Uterus (tissue), 2 donors: Measurements from ENCODE around the gene GDF7.

Experiments
- POLR2A ChIP-seq, 2 donors: fragments of 450-650 bp; IDR thresholded peaks; one replicate each; pipeline ENCODE4 v1.6.1; 2016; ENCODE audit warnings: antibody characterized with exemption in 2 of 2, mild to moderate bottlenecking in 1 of 2, moderate library complexity in 1 of 2
- TF ChIP-seq, protein P1 (sequence below), 4 experiments: fragments of 200-600 bp in 2 of 4; fragments of 450-650 bp in 2 of 4; sonication (generic) in 2 of 4; IDR thresholded peaks; one replicate each; pipeline ENCODE4 v1.5.1; 2016 to 2019; ENCODE audit warnings: antibody characterized with exemption in 4 of 4, mild to moderate bottlenecking in 2 of 4, moderate library complexity in 1 of 4

DNA sequence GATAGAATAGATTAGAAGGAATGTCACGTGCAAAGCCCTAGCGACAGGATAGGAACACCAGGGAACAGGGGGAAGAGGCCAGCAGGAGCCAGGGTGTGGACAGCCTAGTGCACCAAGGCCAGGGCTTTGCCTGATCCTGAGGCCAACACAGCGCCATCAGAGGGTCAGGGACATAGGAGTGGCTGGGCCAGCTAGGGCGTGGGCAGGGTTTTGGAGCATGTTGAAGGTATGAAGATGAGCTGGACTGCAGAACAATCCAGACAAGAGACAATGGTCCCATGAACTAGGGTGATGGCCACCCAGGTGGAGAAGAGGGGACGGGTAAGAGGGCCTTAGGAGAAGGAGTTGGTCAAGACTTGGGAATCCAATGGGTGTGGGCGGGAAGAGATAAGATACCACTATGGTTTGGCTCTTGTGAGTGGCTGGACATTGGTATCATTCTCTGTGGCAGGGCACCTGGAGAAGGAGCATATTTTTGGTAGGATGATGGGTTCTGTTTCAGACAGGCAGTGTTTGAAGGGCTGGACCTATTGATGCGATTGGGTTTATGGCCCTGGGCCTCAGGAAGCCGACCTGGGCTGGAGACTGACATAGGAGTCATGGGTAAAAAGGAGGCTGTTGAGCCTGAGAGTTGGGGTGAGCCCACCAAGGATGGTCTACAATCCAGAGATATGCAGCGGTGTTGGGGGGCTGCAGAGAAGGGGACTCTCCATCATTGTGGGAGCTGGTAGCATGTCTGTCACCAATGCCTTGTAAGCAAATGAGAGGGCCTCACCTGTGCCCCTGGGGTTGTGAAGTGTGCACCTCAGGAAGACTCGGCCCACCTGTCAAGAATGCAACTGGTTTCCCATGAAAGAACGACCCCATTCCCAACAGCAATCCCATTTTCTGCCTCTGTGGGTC, 14.0 kb upstream of the GDF7 start:
- TF ChIP-seq POLR2A (IDR thresholded peaks at IDR 0.05): no peak
- TF ChIP-seq, protein P1, sequence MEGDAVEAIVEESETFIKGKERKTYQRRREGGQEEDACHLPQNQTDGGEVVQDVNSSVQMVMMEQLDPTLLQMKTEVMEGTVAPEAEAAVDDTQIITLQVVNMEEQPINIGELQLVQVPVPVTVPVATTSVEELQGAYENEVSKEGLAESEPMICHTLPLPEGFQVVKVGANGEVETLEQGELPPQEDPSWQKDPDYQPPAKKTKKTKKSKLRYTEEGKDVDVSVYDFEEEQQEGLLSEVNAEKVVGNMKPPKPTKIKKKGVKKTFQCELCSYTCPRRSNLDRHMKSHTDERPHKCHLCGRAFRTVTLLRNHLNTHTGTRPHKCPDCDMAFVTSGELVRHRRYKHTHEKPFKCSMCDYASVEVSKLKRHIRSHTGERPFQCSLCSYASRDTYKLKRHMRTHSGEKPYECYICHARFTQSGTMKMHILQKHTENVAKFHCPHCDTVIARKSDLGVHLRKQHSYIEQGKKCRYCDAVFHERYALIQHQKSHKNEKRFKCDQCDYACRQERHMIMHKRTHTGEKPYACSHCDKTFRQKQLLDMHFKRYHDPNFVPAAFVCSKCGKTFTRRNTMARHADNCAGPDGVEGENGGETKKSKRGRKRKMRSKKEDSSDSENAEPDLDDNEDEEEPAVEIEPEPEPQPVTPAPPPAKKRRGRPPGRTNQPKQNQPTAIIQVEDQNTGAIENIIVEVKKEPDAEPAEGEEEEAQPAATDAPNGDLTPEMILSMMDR (IDR thresholded peaks at IDR 0.05): no peak
